Panc1 (cell line): ENCODE measurements around the gene NOL4L. TPM values are rescaled to one million over a fixed set of nuclear protein-coding genes. Genes with fewer than 3 reads are reported as not detected.

ENCODE experiments used
- ATAC-seq: fragments of 200-7000 bp; cut with Tn5 transposase; 2 replicates; pipeline ENCODE4 v1.9.1; 2020; ENCODE audit warnings: mild to moderate bottlenecking, moderate library complexity
- BruUV-seq: library from RNA; stranded (reverse); fragments of 400-500 nt; replicated peaks from 2 replicates; lab custom pipeline; 2021; lab: Mats Ljungman, UMichigan
- CTCF ChIA-PET: fragments of 300-600 bp; sonication (Branson Sonifier 250); formaldehyde crosslinking; loops from one replicate; lab custom pipeline; 2022; ENCODE audit warnings: antibody characterized with exemption; lab: Charles Lee
- POLR2A ChIA-PET: fragments of 300-600 bp; sonication (Branson Sonifier 250); formaldehyde crosslinking; loops from one replicate; lab custom pipeline; 2022; ENCODE audit warnings: antibody characterized with exemption; lab: Charles Lee
- DNase-seq: peaks from one replicate; pipeline ENCODE4 v3.0.0-alpha.2; 2010; ENCODE audit warnings: low read depth, low spot score
- H3K27ac ChIP-seq: 2 replicates; pipeline ENCODE4 v1.5.1; 2011; ENCODE audit warnings: mild to moderate bottlenecking, low read length, inconsistent platforms
- H3K27me3 ChIP-seq: fragments of 200-500 bp; sonication (Bioruptor generic); 2 replicates; pipeline ENCODE4 v1.6.0; 2014; ENCODE audit warnings: low read length, inconsistent platforms; ENCODE audit not compliant: control insufficient read depth, insufficient read depth
- H3K36me3 ChIP-seq: fragments of 200-500 bp; sonication (Bioruptor generic); 2 replicates; pipeline ENCODE4 v1.5.1; 2014; ENCODE audit warnings: inconsistent platforms, mild to moderate bottlenecking, low read length, moderate library complexity; ENCODE audit not compliant: control insufficient read depth, insufficient read depth
- H3K4me1 ChIP-seq: 2 replicates; pipeline ENCODE4 v1.5.1; 2011; ENCODE audit warnings: inconsistent platforms, mild to moderate bottlenecking, low read length, moderate library complexity; ENCODE audit not compliant: control insufficient read depth, insufficient read depth
- H3K4me3 ChIP-seq, 2 experiments: 2 replicates each; pipeline ENCODE4 v1.5.1; 2011 to 2012; ENCODE audit warnings: low read depth in 2 of 2, low read length in 2 of 2, mild to moderate bottlenecking in 2 of 2, inconsistent platforms in 1 of 2, moderate library complexity in 1 of 2
- H3K9me3 ChIP-seq: fragments of 200-500 bp; sonication (Bioruptor generic); 2 replicates; pipeline ENCODE4 v1.5.1; 2014; ENCODE audit warnings: low read depth, mild to moderate bottlenecking, inconsistent platforms, low read length, moderate library complexity; ENCODE audit not compliant: control insufficient read depth, insufficient read depth
- POLR2AphosphoS5 ChIP-seq: IDR thresholded peaks from 2 replicates; pipeline ENCODE4 v1.6.1; 2012; ENCODE audit warnings: mild to moderate bottlenecking, low read depth, low read length, moderate library complexity
- SIN3A ChIP-seq: IDR thresholded peaks from 2 replicates; pipeline ENCODE4 v1.6.1; 2012; ENCODE audit warnings: low read depth, mild to moderate bottlenecking, low read length, moderate library complexity, borderline replicate concordance; ENCODE audit not compliant: insufficient read depth
- TCF7L2 ChIP-seq: IDR thresholded peaks from 2 replicates; pipeline ENCODE4 v1.6.1; 2011; ENCODE audit warnings: mild to moderate bottlenecking, low read depth, low read length, inconsistent platforms
- in situ Hi-C: cut with HindIII; loops from 2 replicates; pipeline ENCODE4 v1.10.0; 2016; ENCODE audit warnings: low sequenced_read_pairs, low pct_unique_long_range_greater_than_20kb
- intact Hi-C: fragments of 100-400 bp; cut with micrococcal nuclease; formaldehyde crosslinking; loops from one replicate; pipeline ENCODE4 v1.10.0; 2022; ENCODE audit not compliant: unreplicated experiment
- total RNA-seq: library from RNA; stranded (reverse); gene quantifications from one replicate; pipeline ENCODE4 v1.2.1, GENCODE V29; 2021; ENCODE audit not compliant: unreplicated experiment
- TF ChIP-seq, protein P1 (sequence below), 2 experiments: IDR thresholded peaks; 2 replicates each; pipeline ENCODE4 v1.6.1; 2011 to 2012; ENCODE audit warnings: low read depth in 2 of 2, control low read depth in 1 of 2, low read length in 1 of 2, mild to moderate bottlenecking in 1 of 2, moderate library complexity in 1 of 2; ENCODE audit not compliant: insufficient read depth in 1 of 2
- TF ChIP-seq, protein P2 (sequence below): fragments of 450-650 bp; IDR thresholded peaks from 2 replicates; pipeline ENCODE4 v1.5.1; 2017; ENCODE audit warnings: mild to moderate bottlenecking

NOL4L gene
- total RNA-seq, 1 experiment from 2014 or later = 21.6 TPM

GRCh38 chr20:32446301-32447100, 138.6 kb downstream of the NOL4L start:
- no peak overlapping the region for H3K27ac ChIP-seq
- TF ChIP-seq TCF7L2 (no peak), POLR2AphosphoS5 (no peak), SIN3A (no peak)
- TF ChIP-seq, protein P1, sequence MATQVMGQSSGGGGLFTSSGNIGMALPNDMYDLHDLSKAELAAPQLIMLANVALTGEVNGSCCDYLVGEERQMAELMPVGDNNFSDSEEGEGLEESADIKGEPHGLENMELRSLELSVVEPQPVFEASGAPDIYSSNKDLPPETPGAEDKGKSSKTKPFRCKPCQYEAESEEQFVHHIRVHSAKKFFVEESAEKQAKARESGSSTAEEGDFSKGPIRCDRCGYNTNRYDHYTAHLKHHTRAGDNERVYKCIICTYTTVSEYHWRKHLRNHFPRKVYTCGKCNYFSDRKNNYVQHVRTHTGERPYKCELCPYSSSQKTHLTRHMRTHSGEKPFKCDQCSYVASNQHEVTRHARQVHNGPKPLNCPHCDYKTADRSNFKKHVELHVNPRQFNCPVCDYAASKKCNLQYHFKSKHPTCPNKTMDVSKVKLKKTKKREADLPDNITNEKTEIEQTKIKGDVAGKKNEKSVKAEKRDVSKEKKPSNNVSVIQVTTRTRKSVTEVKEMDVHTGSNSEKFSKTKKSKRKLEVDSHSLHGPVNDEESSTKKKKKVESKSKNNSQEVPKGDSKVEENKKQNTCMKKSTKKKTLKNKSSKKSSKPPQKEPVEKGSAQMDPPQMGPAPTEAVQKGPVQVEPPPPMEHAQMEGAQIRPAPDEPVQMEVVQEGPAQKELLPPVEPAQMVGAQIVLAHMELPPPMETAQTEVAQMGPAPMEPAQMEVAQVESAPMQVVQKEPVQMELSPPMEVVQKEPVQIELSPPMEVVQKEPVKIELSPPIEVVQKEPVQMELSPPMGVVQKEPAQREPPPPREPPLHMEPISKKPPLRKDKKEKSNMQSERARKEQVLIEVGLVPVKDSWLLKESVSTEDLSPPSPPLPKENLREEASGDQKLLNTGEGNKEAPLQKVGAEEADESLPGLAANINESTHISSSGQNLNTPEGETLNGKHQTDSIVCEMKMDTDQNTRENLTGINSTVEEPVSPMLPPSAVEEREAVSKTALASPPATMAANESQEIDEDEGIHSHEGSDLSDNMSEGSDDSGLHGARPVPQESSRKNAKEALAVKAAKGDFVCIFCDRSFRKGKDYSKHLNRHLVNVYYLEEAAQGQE (IDR thresholded peaks at IDR 0.05; ENCODE audit: insufficient read depth in 1 of 2, low read depth in 2 of 2, low read length in 1 of 2) = no peak
- TF ChIP-seq, protein P2, sequence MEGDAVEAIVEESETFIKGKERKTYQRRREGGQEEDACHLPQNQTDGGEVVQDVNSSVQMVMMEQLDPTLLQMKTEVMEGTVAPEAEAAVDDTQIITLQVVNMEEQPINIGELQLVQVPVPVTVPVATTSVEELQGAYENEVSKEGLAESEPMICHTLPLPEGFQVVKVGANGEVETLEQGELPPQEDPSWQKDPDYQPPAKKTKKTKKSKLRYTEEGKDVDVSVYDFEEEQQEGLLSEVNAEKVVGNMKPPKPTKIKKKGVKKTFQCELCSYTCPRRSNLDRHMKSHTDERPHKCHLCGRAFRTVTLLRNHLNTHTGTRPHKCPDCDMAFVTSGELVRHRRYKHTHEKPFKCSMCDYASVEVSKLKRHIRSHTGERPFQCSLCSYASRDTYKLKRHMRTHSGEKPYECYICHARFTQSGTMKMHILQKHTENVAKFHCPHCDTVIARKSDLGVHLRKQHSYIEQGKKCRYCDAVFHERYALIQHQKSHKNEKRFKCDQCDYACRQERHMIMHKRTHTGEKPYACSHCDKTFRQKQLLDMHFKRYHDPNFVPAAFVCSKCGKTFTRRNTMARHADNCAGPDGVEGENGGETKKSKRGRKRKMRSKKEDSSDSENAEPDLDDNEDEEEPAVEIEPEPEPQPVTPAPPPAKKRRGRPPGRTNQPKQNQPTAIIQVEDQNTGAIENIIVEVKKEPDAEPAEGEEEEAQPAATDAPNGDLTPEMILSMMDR = no peak
- no peaks in the 10 kb centered on the region for H3K9me3 ChIP-seq
- no peaks in the 10 kb centered on the region; the same call in 1 of the 2 replicates for H3K36me3 ChIP-seq
- ATAC-seq (peak; percentile 30), DNase-seq (no peak)
- intact Hi-C loops = no loop called here
- in situ Hi-C loops = no loop called here
- no peak overlapping the region for H3K4me3 ChIP-seq
- CTCF ChIA-PET = interaction anchor here (0.5 to 0.6 kb wide), 2 partner anchors 593 to 1015 kb away, joined by 4 to 7 read pairs; no protein-coding TSS in a partner anchor
- POLR2A ChIA-PET = no interaction called here
- peaks cover 27% of the 10 kb centered on the region for H3K4me1 ChIP-seq
- H3K27me3 ChIP-seq = no peaks in the 10 kb centered on the region
- BruUV-seq = no TSS peak

GRCh38 chr20:32445539-32446273, 139.4 kb downstream of the NOL4L start:
- intact Hi-C loops = no loop called here
- Histone ChIP-seq H3K36me3 (no peaks in the 10 kb centered on the region; the same call in 1 of the 2 replicates), H3K27ac (no peak overlapping the region), H3K27me3 (no peaks in the 10 kb centered on the region), H3K9me3 (no peaks in the 10 kb centered on the region), H3K4me3 (no peak overlapping the region), H3K4me1 (peaks cover 27% of the 10 kb centered on the region)
- in situ Hi-C loops = no loop called here
- TF ChIP-seq TCF7L2 = no peak
- no peak for TF ChIP-seq POLR2AphosphoS5
- no peak for TF ChIP-seq SIN3A
- ATAC-seq = no peak
- BruUV-seq = no TSS peak
- POLR2A ChIA-PET = no interaction called here
- CTCF ChIA-PET = interaction anchor here (0.5 to 0.6 kb wide), 2 partner anchors 593 to 1015 kb away, joined by 4 to 7 read pairs; no protein-coding TSS in a partner anchor
- DNase-seq = no peak
